ENCODE data around the gene CBR4.
"Not testable (repeated sequence)": the region's sequence is repeated elsewhere in the genome, so short reads cannot be mapped to it uniquely, and the experiment has no call there.

Gene CBR4

DNA sequence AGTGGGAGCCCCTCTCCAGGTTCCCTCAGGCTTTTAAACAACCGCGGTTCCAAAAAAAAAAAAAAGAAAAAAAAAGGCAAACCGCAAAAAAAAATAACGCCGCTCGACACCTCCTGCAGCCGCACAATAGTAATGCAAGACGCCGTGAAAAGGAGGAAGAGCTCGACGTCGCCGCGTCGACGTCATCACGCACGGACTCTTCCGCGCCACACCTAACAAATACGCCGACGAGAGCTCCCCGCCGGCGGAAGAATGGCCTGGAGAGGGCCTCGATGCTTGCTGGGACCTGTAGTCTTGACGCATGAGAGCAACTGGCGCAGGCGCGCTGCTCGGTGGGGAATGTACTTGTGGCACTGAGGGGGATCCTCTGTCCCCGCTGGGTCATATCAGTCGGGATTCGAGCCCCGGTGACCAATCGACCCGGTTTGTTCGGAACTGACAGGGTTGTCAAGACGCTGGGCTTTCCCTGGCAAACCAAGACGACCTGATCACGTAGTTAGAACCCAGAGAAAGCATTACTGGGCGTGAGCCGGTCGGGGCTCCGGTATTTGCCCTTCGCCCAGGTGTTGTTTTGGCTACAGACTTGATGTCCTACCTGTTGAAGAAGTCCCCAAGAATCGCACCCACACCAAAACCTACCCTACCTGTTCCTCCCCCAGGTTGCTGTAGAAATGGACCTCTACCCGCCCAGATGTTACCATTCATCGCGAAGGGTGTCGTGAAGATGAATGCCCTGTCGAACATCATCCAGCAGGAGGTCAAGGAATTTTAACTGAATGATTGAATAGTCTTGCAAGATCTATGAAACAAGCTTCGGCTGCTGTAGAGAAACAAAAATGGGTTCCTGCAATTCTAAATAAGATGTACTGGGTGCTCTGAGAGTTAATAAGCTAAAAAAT lies at the start of gene CBR4:
Gene CBR4 (minus strand): TSS at position 131 of the 899 bp plus-strand sequence. CDS start 166 bp downstream, outside the sequence.
- peak; percentile 95 for DNase-seq

DNA sequence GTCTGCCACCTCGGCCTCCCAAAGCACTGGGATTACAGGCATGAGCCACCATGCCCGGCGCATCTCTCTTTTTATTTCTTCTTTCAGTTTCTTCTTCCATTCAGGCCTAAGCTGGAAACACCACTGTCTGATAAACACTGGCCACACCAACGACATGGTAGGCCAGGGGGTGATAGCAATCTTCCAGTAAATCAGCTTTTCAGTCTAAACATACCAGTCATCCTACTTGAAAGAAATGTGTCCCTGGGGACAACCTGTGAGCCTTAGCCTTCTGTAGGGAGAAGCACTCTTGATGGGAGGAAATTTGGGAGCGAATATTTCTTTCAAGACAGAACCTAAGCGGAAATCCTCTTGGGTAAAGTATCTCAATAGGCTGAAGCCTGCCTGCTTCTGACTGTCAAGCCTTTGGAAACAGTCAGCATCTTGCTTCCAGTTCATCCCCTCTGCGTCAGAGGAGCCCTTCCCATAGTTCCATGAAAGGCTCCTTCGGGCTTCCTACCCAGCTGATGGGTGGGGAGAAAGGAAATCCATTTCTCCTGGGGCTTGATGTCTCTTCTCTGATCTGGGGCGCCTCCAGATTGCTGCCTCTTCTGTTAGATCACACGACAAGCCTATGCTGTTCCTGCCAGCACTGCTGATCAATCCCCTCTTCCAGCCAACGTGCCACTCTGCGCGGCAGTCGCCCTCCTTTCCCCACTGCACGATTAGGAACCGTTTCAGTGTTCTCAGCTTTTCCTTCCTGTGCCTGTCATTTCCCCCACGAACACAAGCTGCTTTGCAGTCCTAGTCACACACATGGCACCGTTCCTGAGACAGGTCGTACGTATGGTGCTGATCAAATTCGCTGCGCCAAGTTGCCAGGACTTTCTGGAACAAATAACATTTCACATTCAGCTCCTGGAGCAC lies 49.5 kb upstream of the CBR4 start:
- DNase-seq = no peak

DNA sequence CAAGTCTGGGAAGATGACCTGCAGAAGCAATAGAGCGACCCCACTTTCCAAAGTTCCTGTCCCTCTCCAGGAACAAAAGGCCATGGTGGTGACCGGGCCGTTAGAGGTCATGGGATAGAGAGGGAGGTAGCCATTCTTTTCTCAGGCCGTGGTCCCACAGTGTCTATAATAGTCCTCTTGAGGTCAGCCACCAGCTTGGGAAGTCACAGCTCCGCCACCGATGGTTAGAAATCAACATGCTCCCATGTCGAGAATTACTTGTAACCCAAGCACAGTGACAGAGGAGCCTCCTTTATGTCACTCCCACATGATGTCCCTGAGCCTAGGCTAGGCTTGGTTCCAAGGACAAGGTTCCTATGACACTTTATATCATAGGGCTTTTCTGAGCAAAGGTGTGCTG lies 48.3 kb upstream of the CBR4 start:
- DNase-seq = no peak

DNA sequence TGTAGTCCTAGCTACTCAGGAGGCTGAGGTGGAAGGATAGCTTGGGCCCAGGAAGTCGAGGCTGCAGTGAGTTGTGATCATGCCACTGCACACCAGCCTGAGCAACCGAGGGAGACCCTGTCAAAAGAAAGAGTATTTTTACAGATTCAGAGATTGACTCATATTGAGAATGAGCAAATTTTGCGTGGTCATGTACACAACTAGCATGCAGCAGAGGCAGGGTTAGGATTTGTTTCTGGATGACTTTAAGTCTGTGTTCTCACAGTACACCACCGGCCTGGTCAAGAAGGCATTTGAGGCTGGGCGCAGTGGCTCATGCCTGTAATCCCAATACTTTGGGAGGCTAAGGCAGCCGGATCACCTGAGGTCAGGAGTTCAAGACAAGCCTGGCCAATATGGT lies 44.8 kb upstream of the CBR4 start:
- no peak for DNase-seq

DNA sequence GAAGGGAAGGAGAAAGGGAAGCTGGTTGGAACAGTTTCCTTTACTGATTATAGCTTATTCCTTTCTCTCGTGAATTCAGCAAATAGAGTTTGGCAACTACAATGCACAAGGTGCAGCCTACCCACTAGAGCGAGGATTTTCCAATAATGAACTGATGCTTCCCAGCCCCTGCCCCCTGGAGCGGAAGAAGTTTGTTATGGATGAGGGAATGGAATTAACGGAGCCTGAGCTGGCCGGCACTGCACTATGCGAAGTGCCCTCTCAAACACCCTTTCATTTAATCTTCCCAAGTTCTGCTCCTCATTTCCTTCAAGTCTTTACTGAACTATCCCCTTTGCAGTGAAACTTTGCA lies 42.5 kb upstream of the CBR4 start:
- DNase-seq = no peak

DNA sequence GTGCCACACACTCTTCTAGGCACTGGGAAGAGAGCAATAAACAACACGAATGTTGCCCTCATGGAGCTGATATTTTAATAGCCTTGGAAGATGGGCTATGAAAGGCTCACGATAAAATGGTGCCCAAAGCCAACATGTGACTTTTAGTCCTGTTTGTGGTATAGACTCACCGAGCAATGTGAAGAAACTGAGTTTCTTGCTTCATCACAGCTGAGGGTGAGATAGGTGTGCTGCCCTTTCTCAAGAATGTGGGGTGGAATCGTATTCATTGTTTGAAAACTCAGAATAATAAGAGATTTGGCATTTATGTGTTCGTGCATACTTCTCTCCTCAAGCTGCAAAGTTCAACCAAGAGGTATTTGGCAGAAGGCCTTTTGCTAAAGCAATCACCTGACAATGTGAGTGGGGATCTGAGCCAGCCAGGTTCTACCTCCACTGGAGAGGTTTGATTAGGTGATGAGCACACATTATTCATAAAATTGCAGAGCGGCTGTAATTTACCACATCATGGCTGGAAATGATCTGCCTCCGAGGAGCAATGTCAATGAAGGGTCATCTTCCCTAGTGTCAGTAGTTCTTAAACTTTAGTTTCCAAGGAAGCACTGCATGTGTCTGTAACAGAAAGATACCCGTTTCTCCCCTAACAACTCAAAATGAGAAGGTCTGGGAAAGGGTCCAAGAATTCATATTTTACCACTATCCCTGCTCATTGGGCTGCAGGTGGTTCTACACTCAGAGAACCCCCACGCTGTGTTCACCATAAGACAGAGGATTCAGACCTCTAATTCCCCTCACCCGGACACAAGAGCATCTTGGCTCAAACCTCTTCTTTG lies 41.9 kb upstream of the CBR4 start:
- no peak for DNase-seq

DNA sequence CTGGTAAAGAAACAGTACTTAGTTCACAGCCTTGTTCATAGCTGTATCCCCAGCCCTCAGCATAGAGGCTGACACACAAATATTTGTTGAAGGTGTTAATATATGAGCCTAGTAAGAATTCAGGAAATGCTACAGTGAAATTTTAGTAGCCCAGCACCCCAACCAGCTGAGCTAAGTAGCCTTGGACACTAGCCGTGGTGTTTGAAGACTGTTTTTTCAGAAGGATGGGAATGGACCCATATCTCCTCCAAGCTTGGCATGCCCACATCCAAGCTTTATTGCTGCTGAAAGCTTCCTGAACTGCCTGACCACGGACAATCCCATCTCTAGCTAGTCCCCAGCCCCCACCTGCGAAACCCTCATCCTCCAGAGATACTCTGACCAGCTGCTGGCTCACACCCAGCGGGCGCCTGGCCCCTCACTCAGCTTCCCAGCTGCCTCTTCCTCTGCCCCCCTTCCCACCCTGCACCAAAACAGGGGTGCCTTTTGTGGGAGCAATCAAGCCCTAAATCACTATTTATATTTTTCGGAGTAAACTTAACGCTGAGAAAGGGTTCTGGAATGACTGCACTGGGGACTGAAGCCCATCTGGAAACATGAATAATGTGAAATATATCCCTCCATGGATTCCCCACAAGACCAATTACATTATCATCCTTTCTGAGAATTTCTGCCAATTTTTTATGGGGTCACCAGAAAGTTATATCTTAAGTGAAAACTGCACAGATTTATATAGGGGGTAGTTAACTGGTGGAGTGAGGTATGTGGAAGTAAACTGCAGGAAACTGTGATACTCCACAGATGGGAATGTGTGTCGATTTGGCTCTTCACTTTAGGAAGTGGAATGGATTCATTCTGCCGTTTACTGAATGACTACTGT lies 41.1 kb upstream of the CBR4 start:
- DNase-seq = no peak

DNA sequence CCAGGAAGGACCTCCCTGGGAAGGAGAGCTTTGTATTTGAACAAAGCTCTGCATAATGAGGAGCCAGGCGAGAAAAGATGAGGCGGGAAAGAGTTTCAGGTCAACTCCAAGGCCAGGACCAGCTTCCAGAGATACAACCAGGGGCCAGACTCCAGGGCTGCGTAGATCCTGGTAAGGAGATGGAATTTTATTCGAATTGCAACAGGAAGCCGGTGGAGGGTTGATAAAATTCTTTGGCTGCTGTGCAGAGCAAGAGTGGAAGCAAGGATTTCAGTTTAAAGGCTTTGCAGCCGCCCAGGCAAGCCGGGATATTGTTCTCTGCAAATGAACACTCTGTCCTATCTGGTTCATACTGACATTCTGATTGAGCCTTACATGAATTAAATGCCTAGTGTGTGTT lies 40.2 kb upstream of the CBR4 start:
- no peak for DNase-seq

DNA sequence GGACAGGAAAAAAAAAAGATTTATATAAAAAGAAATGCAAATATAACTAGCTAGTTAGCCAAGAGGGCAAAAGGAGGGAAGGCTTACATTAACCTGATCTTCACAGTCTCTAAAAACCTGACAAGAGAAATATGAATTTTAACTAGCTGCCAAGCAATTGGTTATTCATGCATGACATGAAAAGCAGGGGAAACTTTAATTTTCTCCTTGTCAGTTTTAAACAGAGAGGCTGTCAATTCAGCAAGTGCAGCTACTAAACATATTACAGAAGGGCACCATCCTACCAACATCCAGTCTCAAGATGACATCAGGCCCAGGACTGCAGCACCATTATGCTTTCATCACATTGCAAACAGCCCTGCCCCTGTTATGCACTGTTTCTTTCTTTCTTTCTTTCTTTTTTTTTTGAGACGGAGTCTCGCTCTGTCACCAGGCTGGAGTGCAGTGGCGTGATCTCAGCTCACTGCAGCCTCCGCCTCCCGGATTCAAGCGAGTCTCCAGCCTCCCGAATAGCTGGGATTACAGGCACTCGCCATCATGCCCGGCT lies 38.9 kb upstream of the CBR4 start:
- DNase-seq = no peak

DNA sequence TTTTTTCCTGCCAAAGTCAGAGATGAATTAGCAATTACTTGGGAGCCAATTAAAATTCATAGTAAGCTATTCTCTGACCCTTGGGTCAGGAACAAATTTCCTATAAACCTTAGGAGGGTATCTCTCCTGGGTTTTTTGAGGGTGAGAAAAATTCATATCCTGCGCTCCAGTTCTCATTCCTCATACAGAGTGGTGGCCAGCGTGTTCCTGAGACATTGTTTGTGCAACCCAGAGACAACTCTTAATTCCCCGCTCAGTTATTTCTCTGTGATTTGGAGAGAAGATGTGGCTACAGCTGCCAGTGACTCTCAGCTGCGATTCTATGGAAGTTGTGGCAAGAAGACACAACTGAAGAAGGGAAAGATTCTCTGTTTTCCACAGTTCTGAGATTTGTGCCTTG lies 37.9 kb upstream of the CBR4 start:
- DNase-seq = no peak

DNA sequence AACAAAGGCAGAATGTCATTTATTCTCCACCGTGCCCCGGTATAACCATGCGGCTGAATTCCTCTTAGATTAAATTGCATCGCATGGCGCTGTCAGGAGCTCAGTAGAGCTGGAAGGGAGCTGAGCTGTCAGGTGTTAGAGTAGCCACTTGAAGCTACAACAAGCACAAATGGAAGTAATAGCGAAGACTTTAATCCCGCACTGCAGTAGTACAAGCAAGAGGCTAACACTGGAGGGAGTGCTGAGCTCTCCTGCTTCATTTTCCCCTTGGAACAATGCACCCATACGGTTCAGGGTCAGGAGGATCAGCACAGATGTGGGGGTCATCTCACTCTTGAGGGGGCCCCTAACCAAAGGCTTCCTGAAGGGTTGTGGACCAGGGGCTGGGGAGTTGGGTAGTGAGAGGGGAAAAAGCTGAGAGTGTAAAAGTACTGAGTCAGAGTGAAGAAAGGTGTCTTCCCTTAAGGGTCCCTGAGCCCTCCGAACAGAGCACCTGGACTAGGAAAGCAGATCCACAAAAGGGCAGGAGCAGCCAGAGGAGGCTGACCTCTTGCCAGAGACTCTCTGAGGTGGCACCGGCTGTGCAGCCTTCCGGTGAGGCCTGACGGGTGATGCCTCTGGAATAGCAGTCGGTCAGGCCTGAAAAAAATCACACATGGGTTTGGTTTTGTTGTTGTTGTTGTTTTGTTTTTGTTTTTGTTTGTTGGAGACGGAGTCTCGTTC lies 36.0 kb upstream of the CBR4 start:
- no peak for DNase-seq

DNA sequence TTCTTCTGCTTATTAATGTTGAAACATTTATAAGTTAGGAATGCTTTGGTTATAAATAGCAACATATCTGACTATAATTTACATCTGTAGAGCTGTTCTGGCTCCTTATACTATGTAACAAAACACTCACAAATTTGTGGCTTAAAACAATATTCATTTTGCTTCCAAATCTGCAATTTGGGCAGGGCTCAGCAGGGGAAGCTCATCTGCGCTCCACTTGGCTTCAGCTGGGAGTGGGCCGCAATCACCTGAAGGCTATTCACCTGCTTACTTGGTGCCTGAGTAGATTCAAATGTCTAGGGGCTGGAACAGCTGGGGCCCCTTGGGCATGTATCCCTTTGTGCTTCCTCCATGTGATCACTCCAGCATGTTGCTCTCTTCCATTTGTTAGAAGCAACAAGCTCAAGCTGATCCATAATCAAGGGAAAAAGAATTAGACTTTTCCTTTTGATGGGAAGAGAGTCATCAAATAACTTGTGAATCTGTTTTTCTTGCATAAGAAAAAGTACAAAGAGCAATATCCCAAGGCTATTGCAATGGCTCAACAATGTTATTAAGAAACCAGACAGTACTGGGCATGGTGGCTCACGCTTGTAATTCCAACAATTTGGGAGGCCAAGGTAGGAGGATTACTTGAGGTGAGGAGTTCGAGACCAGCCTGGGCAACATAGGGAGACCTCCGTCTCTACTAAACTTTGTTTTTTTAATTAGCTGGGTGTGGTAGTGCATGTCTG lies 34.8 kb upstream of the CBR4 start:
- no peak for DNase-seq

DNA sequence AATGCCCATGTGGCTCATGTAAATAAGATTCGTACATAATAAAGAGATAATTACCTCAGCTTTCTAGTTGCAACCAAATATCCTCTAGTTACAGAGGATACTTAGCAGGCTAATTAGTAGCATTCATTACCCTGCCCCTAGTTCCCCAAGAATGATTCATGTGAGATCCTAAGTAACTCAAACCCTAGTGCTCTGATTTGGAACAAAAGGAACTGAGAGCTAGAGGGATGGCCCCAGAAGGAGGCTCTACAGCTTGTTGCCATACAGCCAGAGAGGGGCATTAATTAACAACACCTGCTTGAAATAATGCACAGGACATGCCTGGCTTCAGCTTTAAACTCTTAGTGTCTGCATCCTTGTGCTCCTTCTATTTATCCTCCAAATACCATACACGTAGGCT lies 32.6 kb upstream of the CBR4 start:
- peak; percentile 23 for DNase-seq

DNA sequence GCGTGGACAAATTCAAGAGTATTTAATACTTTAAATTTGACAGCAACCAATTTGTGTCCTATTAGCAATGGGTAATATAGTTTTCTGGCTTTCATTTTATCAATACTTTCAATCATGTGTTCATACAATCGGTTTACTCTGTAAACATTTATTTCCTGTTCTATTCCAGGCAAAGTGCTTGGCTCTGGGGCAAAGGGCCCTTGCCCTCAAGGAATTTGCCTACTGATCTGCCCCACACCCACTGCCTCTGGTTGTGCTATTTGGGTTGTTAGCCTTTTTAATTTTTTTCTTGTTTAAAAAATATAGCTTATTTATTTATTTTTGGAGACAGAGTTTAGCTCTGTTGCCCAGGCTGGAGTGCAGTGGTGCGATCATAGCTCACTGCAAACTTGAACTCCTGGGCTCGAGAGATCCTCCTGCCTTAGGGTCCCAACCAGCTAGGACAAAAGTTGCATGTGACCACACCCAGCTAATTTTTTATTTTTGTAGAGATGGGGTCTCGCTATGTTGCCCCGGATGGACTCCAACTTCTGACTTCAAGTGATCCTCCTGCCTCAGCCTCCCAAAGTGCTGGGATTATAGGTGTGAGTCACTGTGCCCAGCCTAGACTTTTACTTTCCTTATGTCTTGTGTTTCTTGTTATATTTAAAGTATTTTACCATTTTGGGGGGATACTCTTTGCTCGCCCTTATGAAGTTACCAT lies 30.7 kb upstream of the CBR4 start:
- no peak for DNase-seq

DNA sequence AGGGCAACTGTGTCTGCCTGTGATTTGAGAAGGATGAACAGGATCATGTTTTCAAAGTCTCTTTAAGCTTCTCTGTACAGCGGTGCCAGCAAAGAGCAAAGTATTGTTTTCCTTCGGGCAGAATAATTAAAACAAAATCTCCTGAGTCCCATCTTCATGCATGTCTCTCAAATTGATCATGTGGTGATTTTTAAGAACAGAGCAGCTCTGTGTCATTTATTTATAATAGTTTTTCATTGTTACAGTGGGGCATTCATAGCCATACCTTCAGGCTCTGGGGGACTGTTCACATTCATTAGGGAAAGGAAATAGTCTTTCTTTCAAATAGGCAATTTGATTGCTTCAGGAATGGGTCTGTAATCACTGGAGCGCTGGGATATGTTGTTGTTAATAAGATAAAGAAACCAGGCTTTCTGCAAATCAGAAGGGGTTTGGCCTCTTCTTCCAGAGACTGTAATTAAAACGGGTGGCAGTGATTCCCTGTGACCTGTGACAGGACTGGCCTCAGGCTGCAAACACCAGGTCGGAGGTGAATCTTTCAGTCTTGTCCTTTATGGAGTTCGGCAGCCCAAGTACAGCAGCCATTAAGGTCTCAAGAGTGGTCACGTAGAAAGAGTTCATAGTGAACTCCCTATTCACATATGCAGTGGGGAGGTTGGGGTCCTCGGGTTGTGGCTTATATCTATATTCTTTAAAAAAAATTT lies 29.3 kb upstream of the CBR4 start:
- no peak for DNase-seq

DNA sequence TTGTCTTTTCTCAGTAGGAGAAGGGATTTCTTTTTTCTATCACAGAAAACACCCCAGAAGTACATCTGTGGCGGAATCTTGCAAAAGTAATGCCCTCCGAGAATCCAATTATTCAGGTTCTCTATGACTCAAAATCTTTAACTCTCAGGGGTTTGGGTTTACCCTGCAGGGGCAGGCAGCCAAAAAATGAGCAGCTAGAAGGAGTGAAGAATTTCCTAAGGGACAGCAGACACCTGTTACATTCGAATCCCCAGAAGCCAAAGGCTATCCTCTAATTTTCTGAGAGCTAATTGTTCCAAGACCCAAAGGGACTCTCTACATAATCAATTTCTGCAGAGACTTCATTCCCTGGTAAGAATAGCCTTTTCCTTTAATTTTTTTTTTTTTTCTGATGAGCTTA lies 27.5 kb upstream of the CBR4 start:
- DNase-seq = no peak

DNA sequence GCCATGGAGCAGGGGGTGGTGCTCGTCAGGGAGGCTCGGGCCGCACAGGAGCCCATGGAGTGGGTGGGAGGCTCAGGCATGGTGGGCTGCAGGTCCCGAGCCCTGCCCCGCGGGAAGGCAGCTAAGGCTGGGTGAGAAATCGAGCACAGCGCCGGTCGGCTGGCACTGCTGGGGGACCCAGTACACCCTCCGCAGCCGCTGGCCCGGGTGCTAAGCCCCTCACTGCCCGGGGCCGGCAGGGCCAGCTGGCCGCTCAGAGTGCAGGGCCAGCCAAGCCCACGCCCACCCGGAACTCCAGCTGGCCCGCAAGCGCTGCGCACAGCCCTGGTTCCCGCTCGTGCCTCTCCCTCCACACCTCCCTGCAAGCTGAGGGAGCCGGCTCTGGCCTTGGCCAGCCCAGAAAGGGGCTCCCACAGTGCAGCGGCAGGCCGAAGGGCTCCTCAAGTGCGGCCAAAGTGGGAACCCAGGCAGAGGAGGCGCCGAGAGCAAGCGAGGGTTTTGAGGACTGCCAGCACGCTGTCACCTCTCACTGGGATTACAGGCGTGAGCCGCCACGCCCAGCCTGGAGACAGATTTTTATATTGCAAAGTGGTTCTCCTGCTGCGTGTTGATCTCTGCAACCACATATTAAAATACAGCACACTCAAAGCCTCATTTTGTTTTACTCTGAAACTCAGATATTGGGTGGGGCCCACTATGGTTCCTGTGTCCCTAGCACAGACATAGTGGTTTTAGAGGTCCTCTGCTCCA lies 26.0 kb upstream of the CBR4 start:
- not testable (repeated sequence) for DNase-seq

DNA sequence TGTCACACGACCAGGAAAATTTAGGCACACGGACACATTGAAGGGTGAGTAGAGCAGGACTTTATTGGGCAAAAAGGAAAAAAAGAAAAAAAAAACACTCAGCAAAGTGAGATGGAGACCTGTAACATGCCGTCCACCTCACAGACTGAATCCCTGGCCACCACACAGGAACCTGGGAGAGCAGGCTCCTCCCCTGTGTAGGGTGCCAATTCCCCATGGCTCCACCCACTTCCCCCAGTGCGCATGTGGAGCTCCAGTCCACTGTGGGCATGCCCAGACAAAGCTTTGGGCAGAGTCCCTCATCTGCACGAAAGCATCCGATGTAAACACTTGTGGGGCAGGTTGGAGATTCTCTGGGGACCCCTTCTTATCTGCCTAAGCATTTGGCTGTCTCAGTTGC lies 23.6 kb upstream of the CBR4 start:
- DNase-seq = peak; percentile 77
